SK-N-DZ (cell line): Measurements from ENCODE around the gene SEZ6L. TPM values are rescaled to one million over a fixed set of nuclear protein-coding genes. Genes with fewer than 3 reads are reported as not detected.

Experiments used
- DNase-seq: peaks from one replicate; pipeline ENCODE4 v3.0.0-alpha.2; 2015; ENCODE audit warnings: low spot score
- polyA plus RNA-seq, 2 experiments: library from polyadenylated mRNA; depleted of rRNA; stranded (reverse); fragments of >200 nt; gene quantifications; 2 replicates each; pipeline ENCODE4 v1.2.3, GENCODE V29; 2014

SEZ6L gene
- polyA plus RNA-seq (2014; cell fraction: cytosol; rRNA removed), result 2.4 and 3.0 TPM in 2 replicates
- polyA plus RNA-seq (2014; cell fraction: nucleus; rRNA removed), result 1.3 and 1.8 TPM in 2 replicates

GRCh38 chr22:26169315-26170111 lies at the start of gene SEZ6L:
SEZ6L (plus strand) TSS chr22:26169462; CDS start chr22:26169670, 208 bp downstream.
- no peak for DNase-seq

- no peak for DNase-seq
Measured at GRCh38 chr22:26122920-26123468, 46.3 kb upstream of the SEZ6L start.

GRCh38 chr22:26124991-26125725 lies 44.1 kb upstream of the SEZ6L start:
- peak; percentile 15 for DNase-seq

GRCh38 chr22:26127126-26127525 lies 42.1 kb upstream of the SEZ6L start:
- no peak for DNase-seq

- no peak for DNase-seq
Measured at GRCh38 chr22:26127556-26127955, 41.7 kb upstream of the SEZ6L start.

GRCh38 chr22:26131589-26132154 lies 37.6 kb upstream of the SEZ6L start:
- DNase-seq, result no peak

GRCh38 chr22:26134654-26135330 lies 34.5 kb upstream of the SEZ6L start:
- DNase-seq, result no peak

- no peak for DNase-seq
Measured at GRCh38 chr22:26135806-26136205, 33.5 kb upstream of the SEZ6L start.

- no peak for DNase-seq
Measured at GRCh38 chr22:26139310-26139709, 30.0 kb upstream of the SEZ6L start.

- DNase-seq, result no peak
Measured at GRCh38 chr22:26141831-26142230, 27.4 kb upstream of the SEZ6L start.

- no peak for DNase-seq
Measured at GRCh38 chr22:26143806-26144325, 25.4 kb upstream of the SEZ6L start.

GRCh38 chr22:26159886-26160285 lies 9.4 kb upstream of the SEZ6L start:
- DNase-seq, result no peak

GRCh38 chr22:26161746-26162145 lies 7.5 kb upstream of the SEZ6L start:
- DNase-seq, result no peak

GRCh38 chr22:26162926-26163325 lies 6.3 kb upstream of the SEZ6L start:
- no peak for DNase-seq

- DNase-seq, result no peak
Measured at GRCh38 chr22:26164174-26164573, 5.1 kb upstream of the SEZ6L start.

- DNase-seq, result peak; percentile 45
Measured at GRCh38 chr22:26168330-26168851, 871 bp upstream of the SEZ6L start.

GRCh38 chr22:26168939-26169314 lies 335 bp upstream of the SEZ6L start:
- peak; percentile 31 for DNase-seq

- DNase-seq, result no peak
Measured at GRCh38 chr22:26170112-26170492, 840 bp downstream of the SEZ6L start.

- DNase-seq, result no peak
Measured at GRCh38 chr22:26170795-26171580, 1.7 kb downstream of the SEZ6L start.

GRCh38 chr22:26172389-26172990 lies 3.2 kb downstream of the SEZ6L start:
- DNase-seq, result peak; percentile 64
